T-helper 2 cell (primary cell): ENCODE results near the gene CACNA1H.

Experiments used
- DNase-seq, 5 experiments: peaks; one replicate each; pipeline versions ENCODE4 v3.0.0 to v3.0.0-alpha.2; 2012 to 2022
- total RNA-seq, 2 donors: gene quantifications; one replicate each; lab custom pipeline; 2026; lab: John Stamatoyannopoulos, UW

The CACNA1H gene
- total RNA-seq = 11.3 to 14.7 reads per million in 2 donors

DNA sequence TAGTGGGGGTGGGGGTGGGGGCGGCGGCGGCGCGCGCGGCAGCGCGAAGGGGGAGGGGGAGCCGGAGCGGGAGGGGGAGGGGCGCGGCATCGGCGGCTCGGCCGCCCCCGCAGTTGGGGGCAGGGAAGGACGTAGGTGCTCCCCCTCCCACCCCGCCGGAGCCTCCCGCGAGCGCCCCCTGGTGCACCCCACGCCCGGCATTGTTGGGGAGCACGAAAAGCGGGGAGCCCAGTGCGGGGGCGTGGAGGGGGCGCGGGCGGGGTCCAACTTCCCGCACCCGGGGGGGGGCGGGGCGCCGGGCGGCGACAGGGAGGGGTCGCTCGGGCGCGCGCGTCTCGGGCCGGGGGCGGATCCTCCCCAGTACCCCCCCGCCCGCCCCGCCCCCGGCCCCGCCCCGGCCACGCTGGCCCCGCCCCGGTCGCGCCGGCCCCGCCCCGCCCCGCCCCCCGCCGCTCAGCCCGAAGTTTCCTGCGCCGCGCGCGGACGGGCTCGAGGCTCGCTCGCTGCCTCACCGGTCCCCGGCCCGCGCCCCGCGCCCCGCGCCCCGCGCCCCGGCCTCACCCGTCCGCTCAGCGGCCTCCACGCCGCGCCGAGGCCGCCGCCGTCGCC, at the start of gene CACNA1H:
CACNA1H (plus strand) TSS at position 456 of the 609 bp plus-strand sequence. CDS start 632 bp downstream, outside the sequence.
- DNase-seq = peak; percentile 34 to 54 (median 36)

DNA sequence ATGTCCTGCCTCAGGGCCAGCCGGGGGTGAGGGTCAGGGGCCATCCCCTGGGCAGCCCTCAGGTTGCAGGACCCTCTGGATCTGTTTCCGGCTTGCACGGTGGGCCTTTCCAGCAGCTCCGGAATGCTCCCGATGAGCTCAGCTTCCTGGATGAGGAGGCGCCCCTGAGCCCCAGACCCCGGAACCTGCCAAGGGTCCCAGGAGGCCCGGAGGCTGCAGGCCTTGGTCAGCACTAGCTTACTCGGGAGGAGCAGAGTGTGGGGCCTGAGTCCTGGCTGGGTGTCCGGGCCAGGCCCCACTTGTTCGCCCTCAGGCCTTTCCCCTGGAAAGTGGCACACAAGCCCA, 49.3 kb upstream of the CACNA1H start:
- no peak for DNase-seq

DNA sequence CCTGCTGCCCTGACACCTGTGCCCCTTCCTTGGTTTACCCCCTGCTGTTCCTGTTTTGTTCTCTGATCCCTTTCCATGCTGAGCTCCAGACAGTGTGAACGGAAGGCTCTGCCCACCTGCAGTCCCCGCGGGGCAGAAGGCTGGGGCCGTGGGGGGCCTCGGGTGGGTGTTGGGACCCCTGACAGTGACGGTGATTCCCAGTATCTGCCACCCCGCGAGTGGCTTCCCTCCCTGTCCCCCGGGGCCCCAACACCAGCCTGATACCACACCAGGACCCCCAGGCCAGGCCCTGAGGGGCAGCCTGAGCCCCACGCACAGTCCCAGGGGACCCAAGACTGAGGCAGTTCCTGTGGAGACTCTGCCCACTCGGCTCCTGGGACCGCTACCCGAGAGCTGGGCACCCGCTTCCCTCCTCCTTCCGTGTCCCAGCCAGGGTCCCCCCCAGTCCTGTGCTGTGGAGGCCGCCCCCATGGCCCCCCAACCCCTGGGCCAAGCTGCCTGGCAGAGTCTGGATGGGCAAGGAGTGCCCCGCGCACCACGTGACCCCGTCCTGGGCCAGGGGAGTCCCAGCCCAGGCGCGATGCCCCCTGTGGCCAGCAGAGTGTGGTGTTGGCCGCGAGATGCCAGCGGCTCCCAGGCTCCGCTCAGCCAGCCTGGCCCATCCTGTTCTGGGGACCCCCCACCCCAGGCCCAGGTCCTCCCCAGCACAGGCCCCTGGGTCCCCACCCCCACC, 46.9 kb upstream of the CACNA1H start:
- peak in 2 of 5 experiments; percentile 25 to 26 for DNase-seq

DNA sequence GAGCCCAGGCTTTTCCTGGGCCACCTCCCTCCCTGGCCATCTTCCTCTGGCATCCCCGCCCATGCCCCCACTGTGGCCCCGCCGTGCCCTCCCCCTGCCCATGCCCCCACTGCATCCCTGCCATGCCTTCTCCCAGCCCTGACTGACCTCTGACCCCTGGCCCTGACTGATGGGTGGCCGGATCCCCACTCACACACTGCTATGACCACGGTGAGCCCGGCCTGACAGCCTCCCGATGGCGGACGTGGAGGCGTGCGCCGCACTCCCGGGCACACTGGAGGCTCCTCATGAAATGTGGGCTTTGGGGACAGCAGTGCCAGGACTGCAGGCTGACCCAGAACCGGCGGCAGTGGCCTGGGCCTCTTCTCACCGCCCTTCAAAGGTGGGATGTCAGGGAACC, 46.2 kb upstream of the CACNA1H start:
- DNase-seq = no peak

DNA sequence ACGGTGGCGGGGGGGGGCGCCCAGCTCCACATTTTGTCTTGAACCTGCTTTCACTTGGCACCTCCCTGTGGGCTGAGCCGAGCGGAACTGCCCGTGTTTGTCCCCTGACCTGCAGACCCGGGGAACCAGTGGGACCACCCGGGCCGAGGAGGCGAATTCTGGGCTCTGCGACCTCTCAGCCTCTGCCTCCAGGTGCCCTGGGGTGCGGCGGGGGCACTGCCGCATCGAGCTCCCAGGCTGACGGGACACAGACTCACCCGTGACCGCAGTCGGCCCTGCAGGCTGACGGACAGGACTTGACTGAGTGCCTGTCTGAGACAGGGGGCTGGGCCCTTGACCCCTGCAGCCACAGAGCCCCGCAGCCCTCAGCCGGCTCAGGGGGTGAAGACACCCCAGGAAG, 45.8 kb upstream of the CACNA1H start:
- no peak for DNase-seq

DNA sequence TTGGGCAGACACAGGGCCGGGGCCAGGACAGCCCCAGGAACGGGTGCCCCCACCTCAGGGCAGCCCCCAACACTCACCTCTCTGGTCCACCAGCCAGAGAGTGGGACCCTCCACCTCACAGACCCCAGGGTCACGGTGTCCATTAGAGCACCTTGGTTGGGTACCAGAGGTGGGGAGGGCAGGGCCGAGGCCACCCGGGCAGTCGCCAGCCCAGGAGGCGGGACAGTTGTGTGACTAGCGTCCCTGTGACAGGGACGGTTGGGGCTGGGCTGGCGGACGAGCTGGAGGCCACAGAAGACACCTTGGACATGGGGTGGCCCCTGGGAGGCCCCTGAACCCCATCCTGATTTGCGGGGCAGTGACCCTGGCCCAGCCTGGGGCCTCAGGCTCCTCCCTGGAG, 45.2 kb upstream of the CACNA1H start:
- no peak for DNase-seq

DNA sequence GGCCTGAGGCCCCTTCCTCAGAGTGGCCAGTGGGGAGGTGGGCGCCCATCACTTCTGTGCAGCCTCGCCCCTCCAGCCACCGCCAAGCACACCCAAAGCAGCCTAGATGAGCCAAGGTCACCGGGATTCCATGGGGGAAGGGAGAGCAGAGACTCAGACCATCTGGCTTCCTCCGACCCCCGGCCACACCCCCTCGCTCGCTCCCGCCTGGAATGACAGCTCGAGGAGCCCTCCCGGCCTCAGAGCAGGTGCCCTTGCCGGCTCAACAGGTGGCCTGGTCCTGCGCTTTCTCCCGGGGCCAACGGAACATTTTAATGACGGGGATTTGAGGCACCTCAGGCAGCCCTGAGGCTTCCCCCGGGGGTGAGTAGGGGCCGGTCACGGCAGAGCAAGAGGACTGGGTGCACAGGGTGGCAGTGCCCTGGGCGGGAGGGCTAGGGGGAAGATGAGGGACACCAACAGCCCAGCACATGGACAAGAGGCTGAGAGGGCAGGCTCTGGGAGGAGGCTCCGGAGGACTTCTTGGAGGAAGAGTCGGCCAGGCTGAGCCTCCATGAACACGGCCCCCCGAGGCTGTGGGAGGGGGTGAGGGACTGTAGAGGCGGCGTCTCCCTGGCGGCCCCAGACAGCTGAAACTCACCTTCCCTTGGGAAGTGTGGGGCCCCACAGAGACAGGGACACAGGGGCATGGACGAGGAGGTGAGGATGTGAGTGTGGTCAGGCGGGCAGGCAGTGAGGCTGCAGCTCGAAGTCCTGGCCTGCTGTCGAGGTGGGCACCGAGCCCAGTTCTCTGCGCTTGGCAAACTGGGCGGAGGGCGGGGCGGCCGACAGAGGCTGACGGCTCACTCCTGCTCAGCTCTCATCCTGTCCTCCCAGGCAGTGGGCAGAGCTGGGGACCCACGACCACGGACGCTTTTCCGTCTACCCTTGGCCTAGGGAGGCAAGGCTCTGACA, 44.3 kb upstream of the CACNA1H start:
- DNase-seq = no peak

DNA sequence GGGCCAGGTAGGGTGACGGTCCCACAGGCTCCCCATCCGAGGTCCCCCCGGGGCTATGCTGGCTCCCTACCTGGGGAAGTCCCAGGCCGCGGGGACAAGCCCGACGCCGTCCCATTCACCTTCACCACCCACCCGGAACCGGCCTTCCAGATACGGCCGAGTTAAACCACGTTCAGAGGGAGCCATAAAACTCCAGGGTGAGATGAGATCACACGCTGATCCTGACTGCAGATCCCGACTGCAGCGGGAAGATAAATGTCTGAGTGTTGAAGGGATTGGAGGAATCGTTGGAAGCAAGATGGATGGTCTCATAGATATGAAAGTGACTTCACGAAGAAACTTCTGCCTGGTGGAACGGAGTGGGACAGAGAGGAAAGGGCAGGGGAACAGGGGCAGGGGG, 43.3 kb upstream of the CACNA1H start:
- DNase-seq = no peak

DNA sequence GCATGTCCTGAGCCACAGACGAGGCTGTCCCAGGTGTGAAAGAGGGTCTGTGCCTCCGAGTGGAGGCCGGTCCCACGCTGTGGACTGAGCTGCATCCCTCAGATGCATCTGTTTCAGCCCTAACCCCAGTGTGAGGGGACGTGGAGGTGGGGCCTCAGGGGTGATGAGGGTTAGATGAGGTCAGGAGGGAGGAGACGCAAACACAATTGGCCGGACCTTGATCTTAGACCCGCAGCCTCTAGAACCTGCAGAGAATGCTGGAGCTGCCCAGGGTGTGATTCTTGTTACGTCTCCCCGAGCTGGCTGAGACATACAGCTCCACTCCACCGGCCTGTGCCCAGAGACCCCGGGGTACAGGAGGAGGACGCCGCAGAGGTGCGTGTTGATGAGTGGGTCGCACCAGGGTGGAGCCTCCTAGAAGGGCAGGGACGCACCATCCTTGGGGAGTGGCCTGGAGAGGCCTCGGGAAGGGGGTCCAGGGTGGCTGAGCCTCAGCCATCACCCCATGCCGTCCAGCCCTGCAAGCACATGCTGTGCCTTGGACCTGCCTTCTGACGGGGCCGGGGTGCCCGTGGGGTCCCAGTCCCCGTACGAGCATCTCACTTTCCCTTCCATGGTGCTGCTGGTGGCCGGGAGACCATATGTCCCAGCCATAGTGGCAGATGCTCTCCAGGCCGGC, 40.3 kb upstream of the CACNA1H start:
- DNase-seq = no peak

DNA sequence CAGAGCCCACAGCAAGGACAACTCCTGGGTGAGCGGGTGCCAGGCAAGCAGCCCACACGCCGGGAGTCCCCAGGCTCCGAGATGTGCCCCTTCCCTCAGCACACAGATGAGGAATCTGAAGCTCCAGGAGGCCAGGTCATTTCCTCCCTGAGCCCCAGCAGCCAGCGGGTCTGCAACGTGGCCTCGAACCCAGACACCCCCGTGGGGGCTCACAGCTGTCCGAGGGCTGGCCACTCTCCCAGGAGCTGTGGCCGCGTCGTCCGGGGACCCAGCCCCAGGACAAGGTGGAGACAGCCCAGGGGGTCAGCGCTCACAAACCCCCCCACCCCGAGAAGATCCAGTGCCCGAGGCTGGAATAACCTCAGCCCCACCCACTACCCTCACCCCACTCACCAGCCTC, 39.4 kb upstream of the CACNA1H start:
- no peak for DNase-seq

DNA sequence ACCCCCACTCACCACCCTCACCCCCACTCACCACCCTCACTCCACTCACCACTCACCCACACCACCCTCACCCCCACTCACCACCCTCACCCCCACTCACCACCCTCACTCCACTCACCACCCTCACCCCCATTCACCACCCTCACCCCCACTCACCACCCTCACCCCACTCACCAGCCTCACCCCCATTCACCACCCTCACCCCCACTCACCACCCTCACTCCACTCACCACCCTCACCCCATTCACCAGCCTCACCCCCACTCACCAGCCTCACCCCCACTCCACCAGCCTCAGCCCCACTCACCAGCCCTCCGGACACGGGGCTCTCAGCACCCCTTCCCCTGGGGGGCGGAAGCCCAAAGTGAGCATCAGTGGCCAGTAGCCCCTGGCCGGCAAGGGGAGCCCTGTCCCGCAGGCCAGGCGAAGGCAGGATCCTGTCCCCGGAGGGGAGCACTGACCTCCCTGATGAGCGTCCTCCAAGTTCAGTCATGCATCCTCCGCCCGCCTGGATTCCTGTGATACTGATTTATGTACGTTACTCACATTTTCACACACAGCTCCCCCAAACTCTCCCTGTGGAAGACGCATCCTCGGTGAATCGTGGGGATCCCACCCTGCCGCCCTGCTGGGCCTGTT, 38.9 kb upstream of the CACNA1H start:
- no peak for DNase-seq

DNA sequence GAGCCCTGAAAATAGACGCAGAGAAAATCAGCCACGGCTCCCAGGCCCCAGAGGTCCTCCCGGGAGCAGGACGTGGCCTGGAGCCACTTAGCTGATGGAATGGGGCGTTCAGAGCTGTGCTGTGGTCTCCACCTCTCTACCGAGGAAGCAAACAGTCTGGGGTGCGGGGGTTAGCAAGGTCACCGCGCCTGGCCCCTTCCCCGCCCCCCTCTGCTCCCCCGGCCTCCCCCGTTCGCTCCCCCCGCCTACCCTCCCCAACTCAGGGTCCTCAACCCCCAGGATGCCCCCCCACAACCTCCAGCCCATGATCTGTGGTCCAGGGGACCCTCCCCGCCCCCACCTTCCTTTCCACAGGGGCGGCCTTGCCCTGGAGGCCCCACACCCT, 36.2 kb upstream of the CACNA1H start:
- DNase-seq = no peak

DNA sequence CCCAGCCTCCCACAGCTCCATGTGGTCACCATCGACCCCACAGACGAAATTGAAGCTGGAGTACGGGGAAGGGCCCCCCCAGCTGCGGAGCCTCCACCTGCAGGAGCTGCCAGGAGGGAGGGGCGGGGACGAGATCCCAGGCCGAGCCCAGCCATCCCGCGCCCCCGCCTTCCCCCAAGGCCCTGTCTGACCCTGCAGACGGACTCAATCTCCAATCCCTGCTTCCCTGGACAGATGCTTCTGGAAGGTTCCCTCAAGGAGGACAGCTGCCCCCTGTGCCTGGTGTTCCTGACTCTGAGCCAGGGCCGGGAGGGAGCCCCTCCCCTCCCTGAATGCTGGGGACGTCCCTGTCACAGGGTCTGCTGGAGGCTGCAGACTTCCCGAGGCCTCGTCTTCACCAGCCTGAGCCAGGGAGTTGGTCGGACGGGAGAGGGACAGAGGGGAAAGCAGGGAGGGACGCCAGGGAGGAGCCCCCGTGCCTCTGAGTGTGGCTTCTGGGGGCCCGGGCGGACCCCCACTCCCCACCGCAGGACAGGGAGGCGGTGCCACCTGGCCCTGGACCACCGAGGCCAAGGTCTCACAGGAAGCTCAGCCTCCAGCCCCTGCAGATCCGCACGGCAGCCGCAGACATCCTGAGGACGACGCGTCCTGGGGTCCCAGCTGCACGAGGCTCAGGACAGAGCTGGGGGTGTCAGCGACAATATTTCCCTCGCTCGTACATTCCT, 35.6 kb upstream of the CACNA1H start:
- no peak for DNase-seq

DNA sequence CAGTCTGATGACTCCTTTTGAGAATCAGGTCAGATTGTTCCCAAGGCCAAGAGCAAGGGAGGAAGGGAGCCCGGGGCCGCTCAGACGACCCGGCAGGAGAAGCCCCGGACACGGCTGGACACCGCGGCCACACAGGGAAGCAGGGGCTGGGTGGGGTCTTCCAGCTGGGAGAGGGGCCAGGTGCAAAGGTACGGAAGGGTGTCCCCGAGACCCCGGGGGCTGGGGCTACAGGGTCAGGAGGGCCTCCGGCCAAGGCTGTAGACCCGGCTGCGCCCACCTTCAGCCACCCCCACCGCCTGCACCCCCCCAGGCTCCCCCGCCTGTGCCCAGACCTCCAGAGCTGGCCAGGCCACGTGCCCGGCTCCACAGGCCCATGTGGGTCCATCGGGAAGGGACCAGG, 35.0 kb upstream of the CACNA1H start:
- DNase-seq = no peak

DNA sequence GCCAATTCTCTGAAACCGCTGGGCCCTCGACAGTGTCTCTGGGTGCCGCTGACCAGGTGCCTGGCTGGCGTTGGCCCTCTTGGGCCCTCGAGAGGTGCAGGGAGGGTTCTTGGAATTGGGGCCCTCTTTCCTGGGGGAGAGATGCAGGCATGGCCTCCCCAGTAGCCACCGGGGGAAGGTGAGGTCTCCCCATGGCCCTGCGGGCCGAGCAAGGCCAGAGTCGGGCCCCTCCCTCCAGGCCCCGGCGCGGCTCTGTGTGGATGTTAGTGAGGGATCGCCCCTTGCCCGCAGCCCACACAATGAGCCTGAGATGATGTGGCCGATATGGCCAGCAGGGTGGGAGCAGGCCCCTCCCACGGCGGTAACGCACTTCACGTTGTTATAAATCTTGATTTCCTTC, 33.8 kb upstream of the CACNA1H start:
- no peak for DNase-seq

DNA sequence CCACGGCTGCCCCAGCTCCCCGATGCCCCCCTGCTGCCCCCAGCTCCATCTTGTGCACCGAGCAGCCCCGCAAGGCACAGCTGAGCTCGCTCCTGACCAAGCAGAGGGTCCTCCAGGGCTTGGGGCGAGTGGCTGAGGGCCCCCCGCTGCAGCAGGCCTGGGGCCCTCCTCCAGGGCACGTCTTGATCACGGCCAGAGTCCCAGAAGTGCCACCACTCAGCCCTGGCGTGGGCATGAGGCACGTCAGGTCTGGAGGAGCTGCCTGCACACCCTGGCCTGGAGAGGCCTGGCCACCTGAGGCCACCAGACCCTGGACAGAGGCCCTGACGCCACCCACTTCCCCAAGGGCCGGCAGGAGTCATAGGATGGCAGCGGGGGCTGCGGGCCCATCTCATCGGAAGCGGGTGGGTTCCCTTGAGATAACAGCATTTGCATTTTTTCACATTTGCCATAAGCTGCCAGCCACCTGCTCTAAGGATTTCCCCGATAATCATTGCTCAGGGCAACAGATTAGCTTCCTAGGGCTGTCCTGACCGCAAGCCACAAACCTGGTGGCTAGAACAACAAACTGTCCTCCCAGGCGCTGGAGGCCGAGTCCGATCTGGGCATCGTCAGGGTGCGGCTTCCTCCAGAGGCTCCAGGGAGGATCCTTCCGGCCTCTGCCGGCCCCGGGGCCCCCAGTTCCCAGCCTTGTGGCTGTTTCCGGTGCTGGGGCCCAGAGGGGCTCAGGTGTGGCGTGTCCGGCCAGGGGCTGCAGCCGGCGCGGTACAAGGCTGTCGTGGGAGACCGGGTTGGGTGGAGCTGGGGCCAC, 32.9 kb upstream of the CACNA1H start:
- DNase-seq = no peak

DNA sequence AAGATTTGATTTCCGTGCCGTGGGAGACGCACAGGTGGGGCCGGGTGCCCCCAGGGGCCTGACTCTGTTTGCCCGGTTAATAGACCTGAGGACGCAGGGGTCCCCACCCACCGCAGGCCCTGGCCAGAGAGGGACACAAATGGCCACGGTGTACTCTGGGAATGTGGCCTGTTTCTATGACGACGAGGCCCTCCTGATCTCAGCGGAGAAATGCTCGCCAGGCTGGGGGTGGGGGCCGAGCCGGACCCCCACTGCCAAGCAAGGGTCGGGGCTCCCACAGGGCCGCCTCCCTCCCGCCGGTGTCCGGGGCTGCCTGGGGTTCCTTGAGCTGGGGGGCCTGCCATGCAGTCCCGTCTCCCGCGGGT, 32.3 kb upstream of the CACNA1H start:
- DNase-seq = no peak

DNA sequence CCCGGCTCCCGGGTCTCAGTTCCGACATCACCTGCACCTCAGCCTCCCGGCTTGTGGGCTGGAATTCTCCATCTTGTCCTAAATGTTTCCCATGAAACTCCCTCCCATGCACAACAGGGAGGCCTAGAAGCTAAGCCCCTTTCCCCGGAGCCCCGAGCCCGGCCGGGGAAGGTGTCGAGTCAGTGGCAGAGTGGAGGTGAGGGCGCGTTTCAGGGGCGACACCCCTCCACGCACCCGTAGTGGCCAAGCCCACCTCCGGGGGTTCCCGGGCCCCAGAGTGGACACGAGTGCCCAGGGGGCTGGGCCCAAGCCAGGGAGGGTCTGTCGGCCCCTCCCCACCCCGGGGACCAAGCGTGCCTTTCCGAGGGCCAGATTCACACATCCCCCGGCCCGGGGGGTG, 31.9 kb upstream of the CACNA1H start:
- no peak for DNase-seq

DNA sequence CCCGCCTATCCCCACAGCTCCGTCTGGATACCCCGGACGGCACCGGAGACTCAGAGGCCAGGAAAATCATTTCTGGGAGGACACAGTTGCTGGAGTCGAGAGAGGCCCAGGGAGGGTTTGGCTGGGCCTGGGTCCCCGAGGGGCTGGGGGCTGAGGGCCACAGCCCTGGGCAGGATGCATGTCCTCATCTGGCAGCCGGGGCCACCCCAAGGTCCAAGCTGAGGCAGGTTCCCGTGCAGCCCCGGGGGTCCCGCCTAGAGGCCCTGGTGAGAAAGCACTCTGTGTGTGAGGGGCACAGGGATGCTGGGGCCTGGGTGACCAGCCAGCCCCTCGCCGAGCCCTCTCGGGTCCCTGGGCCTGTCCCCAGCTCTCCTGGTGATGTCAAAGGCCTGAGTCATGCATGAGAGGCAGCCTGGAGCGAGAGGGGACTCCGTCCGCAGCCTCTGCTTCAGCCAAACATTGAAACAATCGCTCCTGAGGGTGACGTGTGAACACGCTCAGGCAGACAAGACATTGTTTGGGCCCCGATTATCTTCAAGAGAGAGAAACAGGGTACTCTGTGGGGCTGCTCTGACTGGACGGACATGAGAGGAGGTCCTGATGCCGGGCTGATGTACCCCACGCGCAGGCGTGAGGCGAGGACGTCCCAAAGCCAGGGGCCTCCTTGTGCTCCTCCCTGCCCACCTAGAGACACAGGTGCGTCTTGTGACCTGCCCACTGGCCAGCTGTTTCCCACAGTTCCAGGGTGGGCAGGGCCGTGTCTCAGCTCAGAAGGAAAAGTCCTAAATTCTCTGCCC, 31.1 kb upstream of the CACNA1H start:
- DNase-seq = no peak

DNA sequence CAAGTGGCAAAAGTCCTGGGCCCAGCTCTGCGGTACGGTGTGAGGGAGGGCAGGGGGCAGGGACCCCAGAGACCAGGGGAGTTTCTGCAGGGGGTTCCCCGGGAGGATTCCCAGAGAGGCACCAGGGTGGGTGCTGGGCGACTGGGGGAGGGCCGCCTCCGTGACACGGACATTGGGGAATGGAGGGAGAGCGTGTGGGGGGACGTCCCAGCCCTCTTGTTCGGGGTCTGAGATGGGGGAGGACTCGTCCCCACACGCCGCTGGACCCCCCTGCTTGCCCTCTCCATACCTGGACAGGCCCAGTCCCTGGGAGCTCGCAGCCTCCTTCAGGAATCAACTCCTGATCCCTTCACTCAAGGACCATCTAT, 30.5 kb upstream of the CACNA1H start:
- no peak for DNase-seq
